ENCODE data around the gene PTPRU.

PTPRU gene

GRCh38 chr1:29267321-29268070, 31.2 kb downstream of the PTPRU start:
- no peak for DNase-seq (ENCODE audit: low read depth)

- no peak for DNase-seq (ENCODE audit: low read depth)
Observed at GRCh38 chr1:29269382-29269781, 33.1 kb downstream of the PTPRU start.

GRCh38 chr1:29270929-29271521, 34.7 kb downstream of the PTPRU start:
- no peak for DNase-seq (ENCODE audit: low read depth)

- no peak for DNase-seq (ENCODE audit: low read depth)
Observed at GRCh38 chr1:29271724-29272123, 35.4 kb downstream of the PTPRU start.

- DNase-seq (ENCODE audit: low read depth), result no peak
Observed at GRCh38 chr1:29272147-29272907, 36.0 kb downstream of the PTPRU start.

- DNase-seq (ENCODE audit: low read depth), result no peak
Observed at GRCh38 chr1:29275435-29275834, 39.1 kb downstream of the PTPRU start.

- no peak for DNase-seq (ENCODE audit: low read depth)
Observed at GRCh38 chr1:29278124-29278523, 41.8 kb downstream of the PTPRU start.

- DNase-seq (ENCODE audit: low read depth), result no peak
Observed at GRCh38 chr1:29279406-29279805, 43.1 kb downstream of the PTPRU start.

- no peak for DNase-seq (ENCODE audit: low read depth)
Observed at GRCh38 chr1:29279951-29280391, 43.6 kb downstream of the PTPRU start.

GRCh38 chr1:29280409-29281131, 44.2 kb downstream of the PTPRU start:
- DNase-seq (ENCODE audit: low read depth), result no peak

GRCh38 chr1:29281571-29281970, 45.2 kb downstream of the PTPRU start:
- DNase-seq (ENCODE audit: low read depth), result no peak

- no peak for DNase-seq (ENCODE audit: low read depth)
Observed at GRCh38 chr1:29282135-29282923, 46.0 kb downstream of the PTPRU start.

- DNase-seq (ENCODE audit: low read depth), result no peak
Observed at GRCh38 chr1:29282924-29283803, 46.8 kb downstream of the PTPRU start.

GRCh38 chr1:29283804-29284195, 47.5 kb downstream of the PTPRU start:
- no peak for DNase-seq (ENCODE audit: low read depth)

- DNase-seq (ENCODE audit: low read depth), result no peak
Observed at GRCh38 chr1:29284286-29284960, 48.1 kb downstream of the PTPRU start.

GRCh38 chr1:29284961-29285560, 48.7 kb downstream of the PTPRU start:
- no peak for DNase-seq (ENCODE audit: low read depth)

- DNase-seq (ENCODE audit: low read depth), result no peak
Observed at GRCh38 chr1:29285771-29286170, 49.4 kb downstream of the PTPRU start.

- DNase-seq (ENCODE audit: low read depth), result no peak
Observed at GRCh38 chr1:29286194-29286767, 50.0 kb downstream of the PTPRU start.

- no peak for DNase-seq (ENCODE audit: low read depth)
Observed at GRCh38 chr1:29289493-29289892, 53.2 kb downstream of the PTPRU start.

Measured in stimulated activated CD8-positive, alpha-beta memory T cell treated with anti-CD3 and anti-CD28 coated beads, Interleukin-12 subunit alpha, Interleukin-12 subunit beta, amount 100 ng/mL, for 1 hour (primary cell).